T-helper 1 cell treated with Interleukin-12 subunit alpha and Interleukin-12 subunit beta and Interleukin-4 antibody, amounts not matched to agents 30 μg/mL and 1 μg/mL, for 36 hours (primary cell): ENCODE data around the gene LMX1B.
"Not testable (repeated sequence)": the region's sequence is repeated elsewhere in the genome, so short reads cannot be mapped to it uniquely, and the experiment has no call there.

ENCODE experiments used
- H3K27ac Mint-ChIP-seq: one replicate; pipeline ENCODE4 v1.8.0; 2021; ENCODE audit warnings: mild to moderate bottlenecking, mixed read lengths
- H3K27me3 Mint-ChIP-seq: one replicate; pipeline ENCODE4 v1.8.0; 2021; ENCODE audit warnings: low read depth, mixed read lengths
- H3K36me3 Mint-ChIP-seq: one replicate; pipeline ENCODE4 v1.8.0; 2021; ENCODE audit warnings: low read depth, mixed read lengths
- H3K4me1 Mint-ChIP-seq: one replicate; pipeline ENCODE4 v1.8.0; 2021; ENCODE audit warnings: low read depth, mixed read lengths
- H3K4me3 Mint-ChIP-seq: one replicate; pipeline ENCODE4 v1.8.0; 2021; ENCODE audit warnings: mild to moderate bottlenecking, moderate library complexity, mixed read lengths
- H3K9me3 Mint-ChIP-seq: one replicate; pipeline ENCODE4 v1.8.0; 2021; ENCODE audit warnings: mixed read lengths

The LMX1B gene

GRCh38 chr9:126642839-126643238, 29.1 kb downstream of the LMX1B start:
- Mint-ChIP-seq H3K27ac (no peak overlapping the region), H3K36me3 (no peaks in the 10 kb centered on the region), H3K27me3 (peaks cover 63% of the 10 kb centered on the region), H3K4me1 (peaks cover 2% of the 10 kb centered on the region), H3K4me3 (no peak overlapping the region), H3K9me3 (no peaks in the 10 kb centered on the region)

GRCh38 chr9:126643945-126644527, 30.3 kb downstream of the LMX1B start:
- H3K27me3 Mint-ChIP-seq: peaks cover 63% of the 10 kb centered on the region
- H3K36me3 Mint-ChIP-seq: no peaks in the 10 kb centered on the region
- H3K9me3 Mint-ChIP-seq: no peaks in the 10 kb centered on the region
- H3K4me1 Mint-ChIP-seq: no peaks in the 10 kb centered on the region
- no peak overlapping the region for H3K27ac Mint-ChIP-seq
- H3K4me3 Mint-ChIP-seq: no peak overlapping the region

- no peaks in the 10 kb centered on the region for H3K4me1 Mint-ChIP-seq
- H3K27ac Mint-ChIP-seq: no peak overlapping the region
- H3K27me3 Mint-ChIP-seq: peaks cover 64% of the 10 kb centered on the region
- no peak overlapping the region for H3K4me3 Mint-ChIP-seq
- H3K36me3 Mint-ChIP-seq: no peaks in the 10 kb centered on the region
- H3K9me3 Mint-ChIP-seq: no peaks in the 10 kb centered on the region
Measured at GRCh38 chr9:126646162-126646561, 32.4 kb downstream of the LMX1B start.

- no peak overlapping the region for H3K4me3 Mint-ChIP-seq
- peaks cover 63% of the 10 kb centered on the region for H3K27me3 Mint-ChIP-seq
- no peaks in the 10 kb centered on the region for H3K36me3 Mint-ChIP-seq
- H3K9me3 Mint-ChIP-seq: no peaks in the 10 kb centered on the region
- no peak overlapping the region for H3K27ac Mint-ChIP-seq
- no peaks in the 10 kb centered on the region for H3K4me1 Mint-ChIP-seq
Measured at GRCh38 chr9:126647585-126648411, 34.1 kb downstream of the LMX1B start.

- H3K4me1 Mint-ChIP-seq: no peaks in the 10 kb centered on the region
- peaks cover 65% of the 10 kb centered on the region for H3K27me3 Mint-ChIP-seq
- H3K4me3 Mint-ChIP-seq: no peak overlapping the region
- no peaks in the 10 kb centered on the region for H3K9me3 Mint-ChIP-seq
- no peak overlapping the region for H3K27ac Mint-ChIP-seq
- H3K36me3 Mint-ChIP-seq: no peaks in the 10 kb centered on the region
Measured at GRCh38 chr9:126649477-126649876, 35.7 kb downstream of the LMX1B start.

- Mint-ChIP-seq H3K4me3 (no peak overlapping the region), H3K36me3 (no peaks in the 10 kb centered on the region), H3K27me3 (peaks cover 65% of the 10 kb centered on the region), H3K4me1 (no peaks in the 10 kb centered on the region), H3K27ac (no peak overlapping the region), H3K9me3 (no peaks in the 10 kb centered on the region)
Measured at GRCh38 chr9:126650404-126651341, 36.9 kb downstream of the LMX1B start.

- no peaks in the 10 kb centered on the region for H3K36me3 Mint-ChIP-seq
- no peak overlapping the region for H3K27ac Mint-ChIP-seq
- no peaks in the 10 kb centered on the region for H3K9me3 Mint-ChIP-seq
- H3K4me3 Mint-ChIP-seq: no peak overlapping the region
- H3K4me1 Mint-ChIP-seq: no peaks in the 10 kb centered on the region
- H3K27me3 Mint-ChIP-seq: peaks cover 62% of the 10 kb centered on the region
Measured at GRCh38 chr9:126652140-126652582, 38.4 kb downstream of the LMX1B start.

GRCh38 chr9:126654124-126654523, 40.4 kb downstream of the LMX1B start:
- Mint-ChIP-seq H3K36me3 (no peaks in the 10 kb centered on the region), H3K27me3 (peaks cover 53% of the 10 kb centered on the region), H3K27ac (no peak overlapping the region), H3K4me3 (no peak overlapping the region), H3K4me1 (no peaks in the 10 kb centered on the region), H3K9me3 (no peaks in the 10 kb centered on the region)

GRCh38 chr9:126656214-126656613, 42.5 kb downstream of the LMX1B start:
- H3K9me3 Mint-ChIP-seq, H3K27ac Mint-ChIP-seq, H3K4me1 Mint-ChIP-seq, H3K4me3 Mint-ChIP-seq, H3K36me3 Mint-ChIP-seq: not testable (repeated sequence)
- H3K27me3 Mint-ChIP-seq: peaks cover 35% of the 10 kb centered on the region

GRCh38 chr9:126658201-126658825, 44.6 kb downstream of the LMX1B start:
- Mint-ChIP-seq H3K9me3 (no peaks in the 10 kb centered on the region), H3K4me3 (no peak overlapping the region), H3K4me1 (no peaks in the 10 kb centered on the region), H3K36me3 (no peaks in the 10 kb centered on the region), H3K27ac (no peak overlapping the region), H3K27me3 (peaks cover 19% of the 10 kb centered on the region)

- Mint-ChIP-seq H3K36me3 (no peaks in the 10 kb centered on the region), H3K9me3 (no peaks in the 10 kb centered on the region), H3K27ac (no peak overlapping the region), H3K4me3 (no peak overlapping the region), H3K4me1 (no peaks in the 10 kb centered on the region), H3K27me3 (peaks cover 12% of the 10 kb centered on the region)
Measured at GRCh38 chr9:126658956-126659555, 45.3 kb downstream of the LMX1B start.

- Mint-ChIP-seq H3K36me3 (no peaks in the 10 kb centered on the region), H3K4me3 (no peak overlapping the region), H3K27ac (no peak overlapping the region), H3K9me3 (no peaks in the 10 kb centered on the region), H3K4me1 (no peaks in the 10 kb centered on the region), H3K27me3 (peaks cover 17% of the 10 kb centered on the region)
Measured at GRCh38 chr9:126661122-126661520, 47.4 kb downstream of the LMX1B start.

- Mint-ChIP-seq H3K4me3 (no peak overlapping the region), H3K36me3 (no peaks in the 10 kb centered on the region), H3K27ac (no peak overlapping the region), H3K27me3 (peaks cover 20% of the 10 kb centered on the region), H3K4me1 (no peaks in the 10 kb centered on the region), H3K9me3 (no peaks in the 10 kb centered on the region)
Measured at GRCh38 chr9:126661521-126662251, 48.0 kb downstream of the LMX1B start.
